HG02938 (cell line): Measurements from ENCODE around the gene RNF227.
"Not testable (repeated sequence)": the region's sequence is repeated elsewhere in the genome, so short reads cannot be mapped to it uniquely, and the experiment has no call there.

Experiments used
- ATAC-seq: cut with Tn5 transposase; IDR thresholded peaks from one replicate; pipeline ENCODE4 v1.9.1; 2021; ENCODE audit warnings: mild to moderate bottlenecking, moderate library complexity; ENCODE audit not compliant: unreplicated experiment

Gene RNF227

GRCh38 chr17:7915611-7916384 is at the start of gene RNF227:
Gene RNF227 (minus strand): TSS chr17:7916289. CDS start chr17:7916195, 94 bp downstream.
- peak; percentile 47 for ATAC-seq

GRCh38 chr17:7961421-7961820 is 45.3 kb upstream of the RNF227 start:
- ATAC-seq = no peak

GRCh38 chr17:7959503-7960253 is 43.6 kb upstream of the RNF227 start:
- ATAC-seq = no peak

DNA sequence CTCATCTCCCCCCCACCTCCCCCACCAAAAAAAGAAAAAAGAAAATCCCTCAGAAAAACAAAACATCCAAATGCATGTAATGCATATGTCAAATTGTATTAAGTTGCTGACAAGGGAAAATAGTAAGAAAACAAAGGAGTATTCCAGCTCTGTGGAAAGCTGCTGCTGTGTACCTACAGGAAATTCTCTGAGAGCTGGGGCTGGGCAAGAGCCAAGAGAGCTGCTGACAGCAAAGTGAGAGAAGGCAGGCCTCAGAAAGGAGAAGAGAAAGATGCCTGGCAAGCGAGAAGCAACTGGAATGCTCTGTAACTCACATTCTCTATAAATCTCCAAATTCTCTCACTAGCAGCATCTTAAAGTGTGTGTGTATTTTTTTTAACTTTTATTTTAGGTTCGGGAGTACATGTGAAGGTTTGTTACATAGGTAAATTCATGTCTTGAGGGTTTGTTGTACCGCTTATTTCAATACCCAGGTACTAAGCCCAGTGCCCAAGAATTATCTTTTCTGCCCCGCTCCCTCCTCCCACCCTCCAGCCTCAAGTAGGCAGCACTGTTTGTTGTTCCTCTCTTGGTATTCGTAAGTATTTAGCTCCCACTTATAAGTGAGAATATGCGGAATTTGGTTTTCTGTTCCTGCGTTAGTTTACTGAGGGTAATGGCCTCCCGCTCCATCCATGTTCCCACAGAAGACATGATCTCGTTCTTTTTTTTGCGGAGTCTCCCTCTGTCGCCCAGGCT is 40.3 kb upstream of the RNF227 start:
- ATAC-seq = no peak

- no peak for ATAC-seq
Measured at GRCh38 chr17:7955414-7956227, 39.5 kb upstream of the RNF227 start.

DNA sequence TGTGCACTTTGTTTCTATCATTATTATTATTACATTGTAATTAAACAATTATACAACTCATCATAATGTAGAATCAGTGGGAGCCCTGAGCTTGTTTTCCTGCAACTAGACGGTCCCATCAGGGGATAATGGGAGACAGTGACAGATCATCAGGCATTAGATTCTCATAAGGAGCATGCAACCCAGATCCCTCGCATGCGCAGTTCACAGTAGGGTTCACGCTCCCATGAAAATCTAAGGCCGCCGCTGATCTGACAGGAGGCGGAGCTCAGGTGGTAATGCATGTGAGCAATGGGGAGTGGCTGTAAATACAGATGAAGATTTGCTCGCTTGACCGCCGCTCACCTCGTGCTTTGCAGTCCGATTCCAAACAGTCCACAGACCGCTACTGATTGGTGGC is 37.2 kb upstream of the RNF227 start:
- ATAC-seq = not testable (repeated sequence)

- no peak for ATAC-seq
Measured at GRCh38 chr17:7951143-7951792, 35.2 kb upstream of the RNF227 start.

DNA sequence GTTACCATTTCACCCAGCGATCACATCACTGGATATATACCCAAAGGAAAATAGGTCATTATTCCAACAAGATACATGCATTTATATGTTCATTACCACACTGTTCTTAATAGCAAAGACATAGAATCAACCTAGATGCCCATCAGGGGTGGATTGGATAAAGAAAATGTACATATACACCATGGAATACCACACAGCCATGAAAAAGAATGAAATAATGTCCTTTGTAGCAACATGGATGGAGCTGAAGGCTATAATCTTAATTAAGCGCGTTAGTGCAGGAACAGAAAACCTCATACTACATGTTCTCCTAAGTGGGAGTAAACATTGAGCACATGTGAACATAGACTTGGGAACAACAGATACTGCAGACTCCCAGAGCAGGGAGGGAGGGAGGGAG is 34.5 kb upstream of the RNF227 start:
- no peak for ATAC-seq

DNA sequence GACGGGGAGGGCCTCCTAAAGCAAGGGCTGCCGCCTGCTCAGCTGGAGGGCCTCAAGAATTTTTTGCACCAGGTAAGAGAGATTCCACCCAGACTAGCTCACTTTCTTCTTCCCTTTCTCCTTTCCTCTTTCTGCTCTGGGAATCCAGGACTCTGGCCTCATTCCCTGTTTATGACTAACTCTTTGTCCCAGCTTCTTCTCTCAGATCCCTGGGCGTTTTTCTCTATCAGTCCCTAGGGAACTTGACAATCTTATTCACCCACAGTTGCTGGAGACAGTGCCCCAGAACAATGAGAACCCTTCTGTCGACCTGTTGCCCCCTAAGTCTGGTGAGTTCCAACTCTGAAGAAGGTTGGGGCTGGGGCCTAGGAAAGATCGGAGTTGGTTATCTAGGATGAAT is 31.6 kb upstream of the RNF227 start:
- no peak for ATAC-seq

GRCh38 chr17:7946441-7946840 is 30.4 kb upstream of the RNF227 start:
- ATAC-seq = no peak

GRCh38 chr17:7945651-7946050 is 29.6 kb upstream of the RNF227 start:
- no peak for ATAC-seq

DNA sequence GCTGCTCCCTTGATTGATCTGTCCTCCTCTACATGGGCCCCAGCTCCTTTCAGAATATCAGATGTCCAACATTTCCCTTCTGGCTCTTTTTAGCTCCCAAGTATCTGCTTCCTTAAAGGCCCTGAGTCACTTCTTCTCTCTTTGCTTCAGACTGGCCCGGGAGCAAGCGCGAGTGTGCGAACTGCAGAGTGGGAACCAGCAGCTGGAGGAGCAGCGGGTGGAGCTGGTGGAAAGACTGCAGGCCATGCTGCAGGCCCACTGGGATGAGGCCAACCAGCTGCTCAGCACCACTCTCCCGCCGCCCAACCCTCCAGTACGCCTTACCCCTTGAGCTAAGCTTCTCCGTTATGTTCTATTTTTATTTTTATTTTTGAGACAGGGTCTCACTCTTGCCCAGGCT is 28.2 kb upstream of the RNF227 start:
- ATAC-seq = no peak

GRCh38 chr17:7943291-7943690 is 27.2 kb upstream of the RNF227 start:
- ATAC-seq = no peak

DNA sequence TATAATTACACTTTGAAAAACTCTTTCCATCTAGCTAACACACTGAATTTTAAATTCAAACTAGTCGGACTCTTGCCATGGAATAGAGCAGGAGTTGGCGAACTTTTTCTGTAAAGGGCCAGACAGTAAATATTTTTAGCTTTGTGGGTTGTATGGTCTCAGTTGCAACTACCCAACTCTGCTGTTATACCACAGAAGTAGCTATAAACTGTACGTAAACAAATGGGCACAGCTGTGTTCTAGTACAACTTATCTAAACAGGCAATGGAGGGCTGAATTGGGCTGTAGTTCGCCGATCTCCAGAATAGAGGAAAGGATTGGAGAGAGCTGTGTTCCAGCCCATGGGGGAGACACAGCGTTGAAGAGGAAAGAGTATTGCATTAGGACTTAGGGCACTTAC is 24.7 kb upstream of the RNF227 start:
- ATAC-seq = no peak

DNA sequence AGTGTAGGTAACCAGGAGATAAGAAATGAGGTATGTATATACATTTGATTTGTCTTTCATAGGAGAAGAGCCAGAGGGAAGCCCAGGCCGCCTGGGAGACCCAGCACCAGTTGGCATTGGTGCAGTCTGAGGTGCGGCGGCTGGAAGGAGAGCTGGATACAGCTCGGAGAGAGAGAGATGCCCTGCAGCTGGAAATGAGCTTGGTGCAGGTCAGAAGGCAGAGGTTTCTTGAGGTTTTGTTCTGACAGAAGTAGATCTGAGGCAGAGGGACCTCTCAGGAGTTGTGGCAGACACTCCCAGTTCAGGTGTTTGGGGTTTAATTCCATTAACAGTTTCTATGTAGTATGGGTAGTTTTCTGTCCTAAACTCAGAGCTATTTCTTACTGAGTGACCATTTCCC is 23.9 kb upstream of the RNF227 start:
- ATAC-seq = no peak

GRCh38 chr17:7935859-7936258 is 19.8 kb upstream of the RNF227 start:
- ATAC-seq = no peak

- ATAC-seq = no peak
Measured at GRCh38 chr17:7932949-7933348, 16.9 kb upstream of the RNF227 start.

DNA sequence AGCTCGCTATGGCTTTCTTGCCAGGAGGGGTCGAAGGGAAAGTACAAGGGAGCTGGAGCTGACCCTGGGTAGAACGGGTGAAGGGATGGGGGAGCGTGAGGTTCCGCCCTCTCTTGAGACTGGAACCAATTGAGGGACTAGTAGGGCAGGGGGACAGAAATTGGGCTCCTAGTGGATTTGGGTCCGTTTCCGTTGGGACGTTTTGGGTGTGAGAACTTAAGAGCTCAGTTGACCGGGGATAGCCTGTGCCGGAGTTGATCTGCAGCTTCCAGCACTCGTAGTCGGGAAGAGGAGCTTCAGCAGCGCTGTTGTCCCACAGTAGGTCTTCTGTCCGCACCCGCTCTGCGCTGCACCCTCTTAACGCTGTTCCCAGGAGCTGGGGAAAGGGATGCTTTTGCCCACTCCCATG is 16.4 kb upstream of the RNF227 start:
- no peak for ATAC-seq

DNA sequence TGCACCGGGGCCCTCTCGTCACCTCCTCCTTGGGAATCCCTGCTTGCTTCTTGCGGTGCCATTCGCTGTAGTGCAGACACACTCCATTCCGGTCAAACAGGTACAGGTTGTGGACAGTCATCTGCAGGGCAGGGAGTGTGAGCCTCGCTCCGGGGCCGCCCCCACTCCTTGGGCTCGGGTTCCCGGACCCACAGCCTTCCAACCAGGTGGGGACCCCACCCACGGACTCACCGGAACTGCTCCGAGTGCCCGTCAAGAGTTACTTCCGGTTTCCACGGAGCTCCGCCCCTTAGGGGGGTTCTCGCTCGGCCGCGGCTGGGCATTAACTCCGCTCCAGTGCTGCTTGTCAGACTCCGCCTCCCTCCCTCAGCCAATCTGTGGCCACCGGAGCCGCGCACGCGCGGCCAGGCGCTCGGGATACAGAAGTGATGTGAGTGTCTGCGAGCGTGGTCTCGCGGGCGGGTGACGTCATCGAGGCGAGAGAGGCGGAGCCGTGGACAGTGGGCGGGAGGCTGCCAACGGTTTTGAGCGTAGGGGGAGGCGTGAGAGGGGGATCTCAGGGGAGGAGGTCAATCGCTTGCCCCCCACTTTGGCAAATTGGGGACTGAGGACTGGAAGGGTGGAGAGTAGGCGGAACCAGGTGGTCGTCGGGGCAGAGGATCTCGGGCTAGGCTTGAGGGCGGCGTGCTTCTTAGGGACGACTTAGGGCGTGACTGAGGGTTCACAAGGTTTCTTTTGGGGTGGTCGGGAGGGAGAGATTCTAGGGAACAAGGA is 15.8 kb upstream of the RNF227 start, which contains the start of the genes CNTROB and TRAPPC1:
TSS of gene CNTROB (plus strand) at position 498 of the 774 bp plus-strand sequence. CDS start 874 bp downstream, outside the sequence.
TSS of gene TRAPPC1 (minus strand) at position 238 of the 774 bp plus-strand sequence. CDS start at position 121, 117 bp downstream.
- ATAC-seq = peak; percentile 96
